HepG2 (cell line): ENCODE data around the gene TADA2A. TPM values are rescaled to one million over a fixed set of nuclear protein-coding genes. Genes with fewer than 3 reads are reported as not detected.

Experiments used
- CCDC6 ChIP-seq: sonication (generic); formaldehyde crosslinking; IDR thresholded peaks from 2 replicates; pipeline ENCODE4 v1.8.1; 2022; ENCODE audit warnings: mild to moderate bottlenecking, missing genetic modification reagents, moderate library complexity
- MAZ ChIP-seq, 2 experiments: sonication (generic) in 1 of 2; formaldehyde crosslinking in 1 of 2; IDR thresholded peaks; 2 replicates each; pipeline versions ENCODE4 v1.5.0 to v1.6.1; 2012 to 2020; ENCODE audit warnings: low read depth in 2 of 2, mild to moderate bottlenecking in 2 of 2, borderline replicate concordance in 1 of 2, improper control_type of control experiment in 1 of 2, low read length in 1 of 2, missing genetic modification reagents in 1 of 2, moderate library complexity in 1 of 2
- MXI1 ChIP-seq: IDR thresholded peaks from 3 replicates; pipeline ENCODE4 v1.6.1; 2012; ENCODE audit warnings: low read depth, low read length, inconsistent platforms, borderline replicate concordance
- PRPF4 ChIP-seq: fragments of 200-400 bp; formaldehyde crosslinking; IDR thresholded peaks from 2 replicates; pipeline ENCODE4 v1.6.1; 2016; ENCODE audit warnings: low read length, low read depth; ENCODE audit not compliant: poor library complexity, severe bottlenecking
- ZBTB7A ChIP-seq: sonication (generic); formaldehyde crosslinking; IDR thresholded peaks from 2 replicates; pipeline ENCODE4 v1.8.0; 2022; ENCODE audit warnings: mild to moderate bottlenecking, missing genetic modification reagents
- ZFP36L2 ChIP-seq: sonication (generic); formaldehyde crosslinking; IDR thresholded peaks from 2 replicates; pipeline ENCODE4 v1.4.0; 2020; ENCODE audit warnings: missing genetic modification reagents
- ZNF225 ChIP-seq: sonication (generic); formaldehyde crosslinking; IDR thresholded peaks from 2 replicates; pipeline ENCODE4 v1.4.0; 2020; ENCODE audit warnings: mild to moderate bottlenecking, missing genetic modification reagents
- ZNF552 ChIP-seq: sonication (generic); formaldehyde crosslinking; IDR thresholded peaks from 2 replicates; pipeline ENCODE4 v1.9.0; 2022; ENCODE audit warnings: missing genetic modification reagents, mild to moderate bottlenecking, borderline replicate concordance
- polyA plus RNA-seq, 8 experiments: library from polyadenylated mRNA; depleted of rRNA in 3 of 8; stranded (reverse) in 7 of 8; unstranded in 1 of 8; fragments of >200 nt; fragmentation: Illumina TruSeq in 4 of 8; extraction: Trizol in 4 of 8; gene quantifications; 2 replicates each; pipeline versions ENCODE4 v1.2.1 to v1.2.3, GENCODE V29; 2011 to 2016; ENCODE audit warnings: low read depth in 4 of 8, missing spikeins in 1 of 8, mixed read lengths in 1 of 8; ENCODE audit not compliant: insufficient read depth in 1 of 8
- total RNA-seq, 5 experiments: library from RNA; depleted of rRNA; stranded (reverse); fragments of >200 nt; fragmentation: Illumina TruSeq; extraction: Trizol; gene quantifications; 2 replicates each; pipeline ENCODE4 v1.2.3, GENCODE V29; 2016; ENCODE audit warnings: low read depth in 1 of 5
- TF ChIP-seq, protein P1 (sequence below): sonication (generic); formaldehyde crosslinking; IDR thresholded peaks from 2 replicates; pipeline ENCODE4 v1.5.0; 2020; ENCODE audit warnings: missing genetic modification reagents, mild to moderate bottlenecking, borderline replicate concordance
- TF ChIP-seq, protein P2 (sequence below): sonication (generic); formaldehyde crosslinking; IDR thresholded peaks from 2 replicates; pipeline ENCODE4 v1.5.1; 2020; ENCODE audit warnings: missing genetic modification reagents, mild to moderate bottlenecking, borderline replicate concordance
- TF ChIP-seq, protein P3 (sequence below): sonication (generic); formaldehyde crosslinking; IDR thresholded peaks from 2 replicates; pipeline ENCODE4 v1.9.0; 2022; ENCODE audit warnings: missing genetic modification reagents, mild to moderate bottlenecking, borderline replicate concordance
- TF ChIP-seq, protein P4 (sequence below): IDR thresholded peaks from 2 replicates; pipeline ENCODE4 v1.6.1; 2016
- TF ChIP-seq, protein P5 (sequence below): sonication (generic); formaldehyde crosslinking; IDR thresholded peaks from 2 replicates; pipeline ENCODE4 v1.8.0; 2023; ENCODE audit warnings: mild to moderate bottlenecking, missing genetic modification reagents
- TF ChIP-seq, protein P6 (sequence below): sonication (generic); formaldehyde crosslinking; IDR thresholded peaks from 2 replicates; pipeline ENCODE4 v1.5.0; 2020; ENCODE audit warnings: missing genetic modification reagents, mild to moderate bottlenecking, borderline replicate concordance
- TF ChIP-seq, protein P7 (sequence below): sonication (generic); formaldehyde crosslinking; IDR thresholded peaks from 2 replicates; pipeline ENCODE4 v1.4.0; 2020; ENCODE audit warnings: missing genetic modification reagents

Gene TADA2A
- total and polyA plus RNA-seq, 2 of the 13 experiments (the other 11 are each of a cell fraction or from before 2014, with no cell fraction given): 8.0 to 14.0 TPM

DNA sequence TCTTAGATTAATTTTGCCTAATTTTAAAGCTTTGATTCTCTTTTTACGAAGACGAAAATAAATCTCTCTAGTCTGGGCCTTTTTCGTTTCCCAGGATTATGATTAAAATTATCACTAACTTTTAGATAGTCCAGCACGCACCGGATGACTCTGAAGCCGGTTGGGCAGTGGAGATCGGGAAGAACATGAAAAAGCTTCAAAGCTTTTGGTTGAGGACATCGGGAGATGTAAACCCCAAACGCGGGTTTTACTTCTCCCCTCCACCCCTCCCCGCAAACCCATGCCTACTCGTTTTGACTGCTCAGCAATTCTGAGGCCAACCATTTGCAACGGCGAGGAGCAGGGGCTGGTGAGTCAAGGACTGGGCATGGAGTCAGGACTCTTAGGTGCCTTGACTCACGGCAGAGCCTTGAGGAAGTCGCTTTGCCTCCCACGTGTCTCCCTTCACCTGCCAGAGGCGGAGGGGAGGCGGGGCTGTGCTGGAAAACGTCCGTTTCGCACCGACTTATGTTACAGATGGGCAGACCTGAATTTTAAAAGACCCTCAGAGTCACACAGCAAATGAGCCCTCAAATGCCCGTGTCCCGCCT, 82.0 kb downstream of the TADA2A start (continued):
- TF ChIP-seq, protein P1, sequence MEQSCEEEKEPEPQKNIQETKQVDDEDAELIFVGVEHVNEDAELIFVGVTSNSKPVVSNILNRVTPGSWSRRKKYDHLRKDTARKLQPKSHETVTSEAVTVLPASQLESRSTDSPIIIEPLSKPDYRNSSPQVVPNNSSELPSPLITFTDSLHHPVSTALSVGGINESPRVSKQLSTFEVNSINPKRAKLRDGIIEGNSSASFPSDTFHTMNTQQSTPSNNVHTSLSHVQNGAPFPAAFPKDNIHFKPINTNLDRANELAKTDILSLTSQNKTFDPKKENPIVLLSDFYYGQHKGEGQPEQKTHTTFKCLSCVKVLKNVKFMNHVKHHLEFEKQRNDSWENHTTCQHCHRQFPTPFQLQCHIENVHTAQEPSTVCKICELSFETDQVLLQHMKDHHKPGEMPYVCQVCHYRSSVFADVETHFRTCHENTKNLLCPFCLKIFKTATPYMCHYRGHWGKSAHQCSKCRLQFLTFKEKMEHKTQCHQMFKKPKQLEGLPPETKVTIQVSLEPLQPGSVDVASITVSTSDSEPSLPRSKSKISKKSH (CRISPR knock-in tag): no peak
- TF ChIP-seq, protein P2, sequence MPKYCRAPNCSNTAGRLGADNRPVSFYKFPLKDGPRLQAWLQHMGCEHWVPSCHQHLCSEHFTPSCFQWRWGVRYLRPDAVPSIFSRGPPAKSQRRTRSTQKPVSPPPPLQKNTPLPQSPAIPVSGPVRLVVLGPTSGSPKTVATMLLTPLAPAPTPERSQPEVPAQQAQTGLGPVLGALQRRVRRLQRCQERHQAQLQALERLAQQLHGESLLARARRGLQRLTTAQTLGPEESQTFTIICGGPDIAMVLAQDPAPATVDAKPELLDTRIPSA (CRISPR knock-in tag): peak; percentile 86; the same call in 1 of the 2 replicates
- TF ChIP-seq, protein P3, sequence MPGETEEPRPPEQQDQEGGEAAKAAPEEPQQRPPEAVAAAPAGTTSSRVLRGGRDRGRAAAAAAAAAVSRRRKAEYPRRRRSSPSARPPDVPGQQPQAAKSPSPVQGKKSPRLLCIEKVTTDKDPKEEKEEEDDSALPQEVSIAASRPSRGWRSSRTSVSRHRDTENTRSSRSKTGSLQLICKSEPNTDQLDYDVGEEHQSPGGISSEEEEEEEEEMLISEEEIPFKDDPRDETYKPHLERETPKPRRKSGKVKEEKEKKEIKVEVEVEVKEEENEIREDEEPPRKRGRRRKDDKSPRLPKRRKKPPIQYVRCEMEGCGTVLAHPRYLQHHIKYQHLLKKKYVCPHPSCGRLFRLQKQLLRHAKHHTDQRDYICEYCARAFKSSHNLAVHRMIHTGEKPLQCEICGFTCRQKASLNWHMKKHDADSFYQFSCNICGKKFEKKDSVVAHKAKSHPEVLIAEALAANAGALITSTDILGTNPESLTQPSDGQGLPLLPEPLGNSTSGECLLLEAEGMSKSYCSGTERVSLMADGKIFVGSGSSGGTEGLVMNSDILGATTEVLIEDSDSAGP (CRISPR knock-in tag): no peak
- TF ChIP-seq ZFP36L2 (CRISPR knock-in tag) (no peak), ZNF225 (CRISPR knock-in tag) (no peak), CCDC6 (CRISPR knock-in tag) (no peak), ZNF552 (no peak), MAZ (IDR thresholded peaks at IDR 0.05; ENCODE audit: borderline replicate concordance, low read depth, low read length) (peak; percentile 17; the same call in 1 of the 2 replicates), MAZ (CRISPR knock-in tag; IDR thresholded peaks at IDR 0.05; ENCODE audit: low read depth) (no peak), PRPF4 (peak; percentile 2), MXI1 (peak; percentile 79; the same call in 1 of the 3 replicates), ZBTB7A (CRISPR knock-in tag) (no peak)
- TF ChIP-seq, protein P4, sequence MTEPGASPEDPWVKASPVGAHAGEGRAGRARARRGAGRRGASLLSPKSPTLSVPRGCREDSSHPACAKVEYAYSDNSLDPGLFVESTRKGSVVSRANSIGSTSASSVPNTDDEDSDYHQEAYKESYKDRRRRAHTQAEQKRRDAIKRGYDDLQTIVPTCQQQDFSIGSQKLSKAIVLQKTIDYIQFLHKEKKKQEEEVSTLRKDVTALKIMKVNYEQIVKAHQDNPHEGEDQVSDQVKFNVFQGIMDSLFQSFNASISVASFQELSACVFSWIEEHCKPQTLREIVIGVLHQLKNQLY: no peak
- TF ChIP-seq, protein P5, sequence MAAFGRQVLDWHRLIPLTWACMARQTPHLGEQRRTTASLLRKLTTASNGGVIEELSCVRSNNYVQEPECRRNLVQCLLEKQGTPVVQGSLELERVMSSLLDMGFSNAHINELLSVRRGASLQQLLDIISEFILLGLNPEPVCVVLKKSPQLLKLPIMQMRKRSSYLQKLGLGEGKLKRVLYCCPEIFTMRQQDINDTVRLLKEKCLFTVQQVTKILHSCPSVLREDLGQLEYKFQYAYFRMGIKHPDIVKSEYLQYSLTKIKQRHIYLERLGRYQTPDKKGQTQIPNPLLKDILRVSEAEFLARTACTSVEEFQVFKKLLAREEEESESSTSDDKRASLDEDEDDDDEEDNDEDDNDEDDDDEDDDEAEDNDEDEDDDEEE (CRISPR knock-in tag): 0 out of 2 replicates have a peak, but pooled peaks have one; percentile 19
- TF ChIP-seq, protein P6, sequence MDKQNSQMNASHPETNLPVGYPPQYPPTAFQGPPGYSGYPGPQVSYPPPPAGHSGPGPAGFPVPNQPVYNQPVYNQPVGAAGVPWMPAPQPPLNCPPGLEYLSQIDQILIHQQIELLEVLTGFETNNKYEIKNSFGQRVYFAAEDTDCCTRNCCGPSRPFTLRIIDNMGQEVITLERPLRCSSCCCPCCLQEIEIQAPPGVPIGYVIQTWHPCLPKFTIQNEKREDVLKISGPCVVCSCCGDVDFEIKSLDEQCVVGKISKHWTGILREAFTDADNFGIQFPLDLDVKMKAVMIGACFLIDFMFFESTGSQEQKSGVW (CRISPR knock-in tag): no peak
- TF ChIP-seq, protein P7, sequence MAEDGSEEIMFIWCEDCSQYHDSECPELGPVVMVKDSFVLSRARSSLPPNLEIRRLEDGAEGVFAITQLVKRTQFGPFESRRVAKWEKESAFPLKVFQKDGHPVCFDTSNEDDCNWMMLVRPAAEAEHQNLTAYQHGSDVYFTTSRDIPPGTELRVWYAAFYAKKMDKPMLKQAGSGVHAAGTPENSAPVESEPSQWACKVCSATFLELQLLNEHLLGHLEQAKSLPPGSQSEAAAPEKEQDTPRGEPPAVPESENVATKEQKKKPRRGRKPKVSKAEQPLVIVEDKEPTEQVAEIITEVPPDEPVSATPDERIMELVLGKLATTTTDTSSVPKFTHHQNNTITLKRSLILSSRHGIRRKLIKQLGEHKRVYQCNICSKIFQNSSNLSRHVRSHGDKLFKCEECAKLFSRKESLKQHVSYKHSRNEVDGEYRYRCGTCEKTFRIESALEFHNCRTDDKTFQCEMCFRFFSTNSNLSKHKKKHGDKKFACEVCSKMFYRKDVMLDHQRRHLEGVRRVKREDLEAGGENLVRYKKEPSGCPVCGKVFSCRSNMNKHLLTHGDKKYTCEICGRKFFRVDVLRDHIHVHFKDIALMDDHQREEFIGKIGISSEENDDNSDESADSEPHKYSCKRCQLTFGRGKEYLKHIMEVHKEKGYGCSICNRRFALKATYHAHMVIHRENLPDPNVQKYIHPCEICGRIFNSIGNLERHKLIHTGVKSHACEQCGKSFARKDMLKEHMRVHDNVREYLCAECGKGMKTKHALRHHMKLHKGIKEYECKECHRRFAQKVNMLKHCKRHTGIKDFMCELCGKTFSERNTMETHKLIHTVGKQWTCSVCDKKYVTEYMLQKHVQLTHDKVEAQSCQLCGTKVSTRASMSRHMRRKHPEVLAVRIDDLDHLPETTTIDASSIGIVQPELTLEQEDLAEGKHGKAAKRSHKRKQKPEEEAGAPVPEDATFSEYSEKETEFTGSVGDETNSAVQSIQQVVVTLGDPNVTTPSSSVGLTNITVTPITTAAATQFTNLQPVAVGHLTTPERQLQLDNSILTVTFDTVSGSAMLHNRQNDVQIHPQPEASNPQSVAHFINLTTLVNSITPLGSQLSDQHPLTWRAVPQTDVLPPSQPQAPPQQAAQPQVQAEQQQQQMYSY (CRISPR knock-in tag): no peak
